Endodermal cell (in vitro differentiated cells): ENCODE measurements around the gene LAMB3. TPM values are rescaled to one million over a fixed set of nuclear protein-coding genes. Genes with fewer than 3 reads are reported as not detected.

Experiments used
- DNase-seq: peaks from one replicate; pipeline ENCODE4 v3.0.0-alpha.2; 2017
- H3K27ac ChIP-seq: 2 replicates; pipeline ENCODE4 v1.5.1; 2013; ENCODE audit warnings: mild to moderate bottlenecking, low read depth, low read length, moderate library complexity
- H3K27me3 ChIP-seq: 2 replicates; pipeline ENCODE4 v1.6.1; 2013; ENCODE audit warnings: mild to moderate bottlenecking, low read length, moderate library complexity; ENCODE audit not compliant: insufficient read depth, control insufficient read depth, poor library complexity, severe bottlenecking
- H3K36me3 ChIP-seq: 2 replicates; pipeline ENCODE4 v1.7.0; 2013; ENCODE audit warnings: mild to moderate bottlenecking, low read length, moderate library complexity; ENCODE audit not compliant: control insufficient read depth, insufficient read depth
- H3K4me1 ChIP-seq: one replicate; pipeline ENCODE4 v1.7.0; 2013; ENCODE audit warnings: low read length; ENCODE audit not compliant: control insufficient read depth, insufficient read depth
- H3K4me3 ChIP-seq: 2 replicates; pipeline ENCODE4 v1.5.1; 2013; ENCODE audit warnings: mild to moderate bottlenecking, low read length, moderate library complexity
- H3K9ac ChIP-seq: 2 replicates; pipeline ENCODE4 v1.6.1; 2013; ENCODE audit warnings: mild to moderate bottlenecking, low read length, moderate library complexity; ENCODE audit not compliant: poor library complexity, severe bottlenecking; ENCODE audit errors: extremely low read depth
- H3K9me3 ChIP-seq: 2 replicates; pipeline ENCODE4 v1.6.1; 2013; ENCODE audit warnings: mild to moderate bottlenecking, low read length, moderate library complexity; ENCODE audit not compliant: control insufficient read depth
- H3K27ac Mint-ChIP-seq: 2 replicates; pipeline ENCODE4 v1.8.0; 2020; ENCODE audit warnings: mixed read lengths
- H3K27me3 Mint-ChIP-seq: 2 replicates; pipeline ENCODE4 v1.8.0; 2021; ENCODE audit warnings: mild to moderate bottlenecking, mixed read lengths; ENCODE audit not compliant: insufficient read depth
- H3K36me3 Mint-ChIP-seq: 2 replicates; pipeline ENCODE4 v1.8.0; 2020; ENCODE audit warnings: low read depth, mixed read lengths
- H3K4me1 Mint-ChIP-seq: 2 replicates; pipeline ENCODE4 v1.8.0; 2020; ENCODE audit warnings: mixed read lengths
- H3K4me3 Mint-ChIP-seq: 2 replicates; pipeline ENCODE4 v1.8.0; 2020; ENCODE audit warnings: mild to moderate bottlenecking, moderate library complexity, mixed read lengths
- H3K9me3 Mint-ChIP-seq: 2 replicates; pipeline ENCODE4 v1.8.0; 2020; ENCODE audit warnings: mild to moderate bottlenecking, mixed read lengths
- CTCF ChIP-seq: fragments of 200-600 bp; sonication (generic); conservative IDR thresholded peaks from 2 replicates; pipeline ENCODE4 v1.5.0; 2021; ENCODE audit warnings: antibody characterized with exemption, mild to moderate bottlenecking
- WGBS, 2 experiments: methylation state at CpG; one replicate each; pipeline versions ENCODE4 v1.1.5 to v1.1.7; 2013; ENCODE audit warnings: missing lambda C conversion rate in 2 of 2, mixed read lengths in 1 of 2; ENCODE audit not compliant: insufficient coverage in 1 of 2, insufficient read length in 1 of 2; 5-methylcytosine and 5-hydroxymethylcytosine counted together
- total RNA-seq, 2 donors: library from RNA; stranded (reverse); fragmentation: NEBNext Ultra II Directional in 1 of 2; extraction: Animal tissue kit (Norgen Biotek cat#: 25700) in 1 of 2; gene quantifications; 2 replicates in 1 of 2; 3 replicates in 1 of 2; pipeline ENCODE4 v1.2.1, GENCODE V29; 2021

Gene LAMB3
- total RNA-seq, 2 donors from 2014 or later: 0.53 to 1.9 TPM

DNA sequence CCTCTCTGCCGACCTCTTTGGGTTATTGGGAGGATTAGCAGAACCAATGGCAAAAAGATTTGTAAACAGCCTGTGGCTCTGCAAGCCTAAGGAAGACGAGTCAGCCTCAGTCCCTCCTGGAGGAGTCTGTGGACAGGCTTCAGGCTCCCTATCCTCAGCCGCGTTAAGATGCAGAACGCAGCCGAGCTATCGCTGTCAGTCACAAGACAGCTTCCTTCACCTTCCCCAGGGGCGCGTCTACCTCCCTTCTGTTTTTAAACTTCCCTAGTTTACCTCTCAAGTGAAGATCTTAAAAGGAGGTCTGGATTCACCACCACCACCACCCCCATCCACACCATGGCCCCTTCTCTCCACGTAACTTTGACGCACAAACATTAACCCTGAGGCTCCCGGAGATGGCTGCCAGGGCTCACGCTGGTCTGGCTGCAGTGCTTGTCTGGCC, 68.0 kb downstream of the LAMB3 start:
- DNase-seq: no peak
- peak overlapping the region; percentile 65 for H3K4me3 ChIP-seq
- no peak for TF ChIP-seq CTCF
- H3K36me3 Mint-ChIP-seq: no peaks in the 10 kb centered on the region
- peaks cover 5% of the 10 kb centered on the region for H3K27me3 Mint-ChIP-seq
- H3K27me3 ChIP-seq: peaks cover 41% of the 10 kb centered on the region
- peaks cover 4% of the 10 kb centered on the region for H3K4me1 ChIP-seq
- no peak overlapping the region for H3K27ac ChIP-seq
- no peak overlapping the region for H3K4me3 Mint-ChIP-seq
- H3K9me3 ChIP-seq: no peaks in the 10 kb centered on the region
- H3K9me3 Mint-ChIP-seq: no peaks in the 10 kb centered on the region
- H3K36me3 ChIP-seq: no peaks in the 10 kb centered on the region
- no peaks in the 10 kb centered on the region for H3K4me1 Mint-ChIP-seq
- no peak overlapping the region for H3K9ac ChIP-seq
- no peak overlapping the region for H3K27ac Mint-ChIP-seq
- 78 to 80% methylated on average over 12 to 13 of the region's 13 CpGs for WGBS, 2 experiments

- peaks cover 2% of the 10 kb centered on the region for H3K27me3 Mint-ChIP-seq
- DNase-seq: peak; percentile 84
- no peak for TF ChIP-seq CTCF
- H3K9me3 Mint-ChIP-seq: no peaks in the 10 kb centered on the region
- WGBS, 2 experiments: 29 to 36% methylated on average over 4 to 6 of the region's 6 CpGs
- no peaks in the 10 kb centered on the region for H3K9me3 ChIP-seq
- no peaks in the 10 kb centered on the region for H3K4me1 Mint-ChIP-seq
- no peak within 1 kb of the TSS for H3K27ac ChIP-seq
- H3K4me3 ChIP-seq: peak within 1 kb of the TSS; percentile 65
- no peak within 1 kb of the TSS for H3K9ac ChIP-seq
- peaks cover 43% of the 10 kb centered on the region for H3K27me3 ChIP-seq
- no peaks in the 10 kb centered on the region for H3K36me3 Mint-ChIP-seq
- no peaks in the 10 kb centered on the region for H3K36me3 ChIP-seq
- H3K27ac Mint-ChIP-seq: no peak within 1 kb of the TSS
- no peak within 1 kb of the TSS for H3K4me3 Mint-ChIP-seq
- peaks cover 4% of the 10 kb centered on the region for H3K4me1 ChIP-seq
Measured at GRCh38 chr1:209583408-209583807, 68.8 kb downstream of the LAMB3 start, which contains the start of gene CAMK1G. Gene CAMK1G (plus strand): TSS chr1:209583714. CDS start chr1:209594984, 11,270 bp downstream.

GRCh38 chr1:209580577-209580976, 71.6 kb downstream of the LAMB3 start:
- no peaks in the 10 kb centered on the region for H3K9me3 Mint-ChIP-seq
- H3K9ac ChIP-seq: no peak overlapping the region
- peaks cover 21% of the 10 kb centered on the region for H3K27me3 Mint-ChIP-seq
- H3K36me3 ChIP-seq: no peaks in the 10 kb centered on the region
- no peak overlapping the region for H3K4me3 Mint-ChIP-seq
- H3K27ac ChIP-seq: no peak overlapping the region
- no peaks in the 10 kb centered on the region for H3K9me3 ChIP-seq
- H3K27me3 ChIP-seq: peaks cover 36% of the 10 kb centered on the region
- peaks cover 4% of the 10 kb centered on the region for H3K4me1 ChIP-seq
- 98% methylated on average over 2 of the region's 2 CpGs; no CpG with 5 or more reads in 1 of the 2 experiments for WGBS, 2 experiments
- H3K4me3 ChIP-seq: no peak overlapping the region
- no peak overlapping the region for H3K27ac Mint-ChIP-seq
- H3K36me3 Mint-ChIP-seq: no peaks in the 10 kb centered on the region
- no peak for DNase-seq
- TF ChIP-seq CTCF: no peak
- H3K4me1 Mint-ChIP-seq: peaks cover 4% of the 10 kb centered on the region
